Heart left ventricle (tissue), 16 donors: ENCODE results near the gene DNMT3A. TPM values are rescaled to one million over a fixed set of nuclear protein-coding genes. Genes with fewer than 3 reads are reported as not detected.

Experiments
- ATAC-seq, 4 donors: fragments of 200-7000 bp; cut with Tn5 transposase; one replicate each; pipeline ENCODE4 v1.9.1; 2020 to 2022; ENCODE audit warnings: moderate library complexity in 4 of 4, mild to moderate bottlenecking in 3 of 4, moderate number of reproducible peaks in 1 of 4
- DNase-seq, 5 donors: peaks; one replicate each; pipeline ENCODE4 v3.0.0-alpha.2; 2020
- H3K27ac ChIP-seq, 12 donors: fragments of 200-600 bp; sonication (generic) in 4 of 12; one replicate each; pipeline versions ENCODE4 v1.5.0 to v1.8.0; 2016 to 2022; ENCODE audit warnings: mild to moderate bottlenecking in 2 of 12
- H3K27me3 ChIP-seq, 9 donors: fragments of 200-600 bp; sonication (generic) in 2 of 9; one replicate each; pipeline versions ENCODE4 v1.5.1 to v1.8.0; 2016 to 2022; ENCODE audit warnings: mild to moderate bottlenecking in 3 of 9
- H3K36me3 ChIP-seq, 9 donors: fragments of 200-600 bp; sonication (generic) in 2 of 9; one replicate each; pipeline versions ENCODE4 v1.5.0 to v1.8.0; 2018 to 2022; ENCODE audit warnings: mild to moderate bottlenecking in 2 of 9
- H3K4me1 ChIP-seq, 12 donors: fragments of 200-600 bp; sonication (generic) in 4 of 12; one replicate each; pipeline versions ENCODE4 v1.5.0 to v1.8.0; 2016 to 2022; ENCODE audit warnings: mild to moderate bottlenecking in 3 of 12
- H3K4me3 ChIP-seq, 12 donors: fragments of 200-600 bp; sonication (generic) in 4 of 12; one replicate each; pipeline versions ENCODE4 v1.5.0 to v1.8.0; 2017 to 2022; ENCODE audit warnings: mild to moderate bottlenecking in 9 of 12, moderate library complexity in 4 of 12
- H3K9me3 ChIP-seq, 12 donors: fragments of 200-600 bp; sonication (generic) in 4 of 12; one replicate each; pipeline versions ENCODE4 v1.5.0 to v1.8.0; 2016 to 2022; ENCODE audit warnings: mild to moderate bottlenecking in 1 of 12
- POLR2A ChIP-seq, 2 donors: fragments of 450-650 bp; IDR thresholded peaks; one replicate each; pipeline ENCODE4 v1.6.1; 2017; ENCODE audit warnings: antibody characterized with exemption in 2 of 2, mild to moderate bottlenecking in 2 of 2, moderate library complexity in 2 of 2
- WGBS, 4 donors: extraction: QIAGEN DNeasy Blood & Tissue Kit in 2 of 4; methylation state at CpG; one replicate each; pipeline versions ENCODE4 v1.1.5 to v1.1.7; 2013 to 2018; 5-methylcytosine and 5-hydroxymethylcytosine counted together
- intact Hi-C, 10 donors: fragments of 100-400 bp; cut with DNase I; formaldehyde crosslinking; loops; one replicate each; pipeline versions ENCODE4 v1.11.1 to v1.14.2; 2022
- polyA plus RNA-seq, 2 donors: library from polyadenylated mRNA; stranded (reverse); fragments of 200-250 nt; gene quantifications; one replicate each; pipeline ENCODE4 v1.2.3, GENCODE V29; 2013
- total RNA-seq, 9 donors: library from RNA; depleted of rRNA in 2 of 9; stranded (reverse); fragments of >200 nt in 2 of 9; fragmentation: NEBNext Ultra II Directional in 3 of 9; extraction: Animal tissue kit (Norgen Biotek cat#: 25700) in 3 of 9; gene quantifications; one replicate each; pipeline versions ENCODE4 v1.1.0 to v1.2.4, GENCODE V29; 2016 to 2023
- TF ChIP-seq, protein P1 (sequence below), 12 donors: fragments of 200-600 bp; sonication (generic) in 4 of 12; IDR thresholded peaks; one replicate each; pipeline versions ENCODE4 v1.5.0 to v1.8.0; 2018 to 2022; ENCODE audit warnings: antibody characterized with exemption in 12 of 12, mild to moderate bottlenecking in 5 of 12
- donor health status: ischemic (EF 13 %, LVEDD 7.1; RV severe dilation, severe dysfunction).
- donor health status: healthy with polysubstance abuse.
- donor health status: DM: no; HTN: yes; CAD: no.
- donor health status: DM: no; HTN: no; CAD: no.
- donor health status: ischemic (EF 25% LVEDD 6.9; RV normal size, moderate dysfunction).
- donor health status: ischemic (EF 25% LVEDD 5.7; RV mildly dilated, moderate dysfunction).
- donor health status: healthy.
- donor health status: DM: yes; HTN: yes; CAD: no.
- donor health status: ischemic (EF 35%, LVEDD 5.7; RV mildly dilated, moderate dysfunction).
- donor health status: nonischemic (EF 11% LVEDD 7.7; RV severe dilation, severe dysfunction).
- donor health status: DM: yes; HTN: yes; CAD: no.
- donor health status: PGD.
- donor health status: ischemic (EF 29% LVEDD 5.4; RV normal size, mild dysfunction).
- donor health status: nonischemic (EF 23%, LVEDD 6.1; RV moderate dilation, normal function).

Gene DNMT3A
- total and polyA plus RNA-seq, 11 donors: 3.5 to 26.0 (median 16.0) TPM

DNA sequence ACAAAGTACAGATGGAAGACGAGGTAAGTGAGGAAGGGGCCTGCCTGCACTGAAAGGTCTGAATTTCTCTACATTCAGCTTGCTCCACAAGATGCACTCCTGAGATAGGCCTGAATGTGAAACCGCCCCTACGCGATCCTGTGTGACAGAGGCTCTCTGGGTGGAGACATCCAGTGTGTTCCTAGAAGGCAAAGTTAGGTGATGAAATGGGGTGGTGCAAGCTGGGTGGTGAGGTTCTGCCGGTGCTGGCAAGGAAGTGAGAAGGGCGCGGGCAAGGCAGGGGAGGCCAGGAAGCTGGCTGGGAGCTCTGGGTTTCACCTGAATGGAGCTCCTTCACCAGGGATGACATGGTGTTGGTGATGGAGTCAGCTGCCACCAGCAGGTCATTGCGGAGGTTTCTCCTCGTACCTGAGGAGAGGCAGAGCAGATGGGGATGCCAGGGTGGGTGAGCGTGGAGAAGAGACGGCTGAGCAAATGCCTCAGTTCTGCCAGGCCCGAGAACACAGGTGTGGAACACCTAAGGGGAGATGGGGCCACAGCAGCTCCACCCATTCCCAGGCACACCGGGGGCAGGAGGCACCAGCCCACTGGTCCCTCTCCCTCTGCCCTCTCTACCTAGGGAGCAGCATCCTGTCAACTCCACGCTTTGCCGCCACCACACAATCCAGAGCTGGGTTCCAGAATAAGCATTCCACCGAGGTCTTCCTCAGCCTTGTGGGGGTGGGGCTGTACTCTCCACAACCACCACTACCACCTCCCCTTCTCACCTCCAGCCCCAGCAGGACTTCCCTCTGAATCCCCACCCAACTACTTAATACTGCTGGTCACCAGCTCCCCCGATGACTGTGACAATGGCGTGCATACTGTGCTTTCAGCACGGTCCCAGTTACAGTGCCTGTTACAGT, 45.5 kb upstream of the DNMT3A start:
- WGBS, 4 donors: 91 to 93% (median 91%) methylated on average over 19 of the region's 19 CpGs
- no peak for DNase-seq
- H3K27ac ChIP-seq: no peak overlapping the region
- H3K4me3 ChIP-seq: no peak overlapping the region
- ATAC-seq: no peak
- peaks cover 0 to 7% (median 0%) of the 10 kb centered on the region in 9 donors for H3K36me3 ChIP-seq
- H3K4me1 ChIP-seq: no peaks in the 10 kb centered on the region
- H3K27me3 ChIP-seq: no peaks in the 10 kb centered on the region
- TF ChIP-seq POLR2A (IDR thresholded peaks at IDR 0.05): no peak
- TF ChIP-seq, protein P1, sequence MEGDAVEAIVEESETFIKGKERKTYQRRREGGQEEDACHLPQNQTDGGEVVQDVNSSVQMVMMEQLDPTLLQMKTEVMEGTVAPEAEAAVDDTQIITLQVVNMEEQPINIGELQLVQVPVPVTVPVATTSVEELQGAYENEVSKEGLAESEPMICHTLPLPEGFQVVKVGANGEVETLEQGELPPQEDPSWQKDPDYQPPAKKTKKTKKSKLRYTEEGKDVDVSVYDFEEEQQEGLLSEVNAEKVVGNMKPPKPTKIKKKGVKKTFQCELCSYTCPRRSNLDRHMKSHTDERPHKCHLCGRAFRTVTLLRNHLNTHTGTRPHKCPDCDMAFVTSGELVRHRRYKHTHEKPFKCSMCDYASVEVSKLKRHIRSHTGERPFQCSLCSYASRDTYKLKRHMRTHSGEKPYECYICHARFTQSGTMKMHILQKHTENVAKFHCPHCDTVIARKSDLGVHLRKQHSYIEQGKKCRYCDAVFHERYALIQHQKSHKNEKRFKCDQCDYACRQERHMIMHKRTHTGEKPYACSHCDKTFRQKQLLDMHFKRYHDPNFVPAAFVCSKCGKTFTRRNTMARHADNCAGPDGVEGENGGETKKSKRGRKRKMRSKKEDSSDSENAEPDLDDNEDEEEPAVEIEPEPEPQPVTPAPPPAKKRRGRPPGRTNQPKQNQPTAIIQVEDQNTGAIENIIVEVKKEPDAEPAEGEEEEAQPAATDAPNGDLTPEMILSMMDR (IDR thresholded peaks at IDR 0.05): no peak
- intact Hi-C loops: no loop called here
- H3K9me3 ChIP-seq: no peaks in the 10 kb centered on the region

- Histone ChIP-seq H3K36me3 (peaks cover 0 to 7% (median 0%) of the 10 kb centered on the region in 9 donors), H3K27me3 (no peaks in the 10 kb centered on the region), H3K9me3 (no peaks in the 10 kb centered on the region), H3K27ac (no peak overlapping the region), H3K4me3 (no peak overlapping the region), H3K4me1 (peaks cover 0 to 12% (median 0%) of the 10 kb centered on the region in 12 donors)
- TF ChIP-seq, protein P1 (IDR thresholded peaks at IDR 0.05): no peak
- no peak for TF ChIP-seq POLR2A (IDR thresholded peaks at IDR 0.05)
- intact Hi-C loops: no loop called here
- DNase-seq: no peak
- WGBS, 4 donors: 94 to 98% (median 96%) methylated on average over 8 of the region's 8 CpGs
- no peak for ATAC-seq
Observed at GRCh38 chr2:25385910-25386309, 44.2 kb upstream of the DNMT3A start.

DNA sequence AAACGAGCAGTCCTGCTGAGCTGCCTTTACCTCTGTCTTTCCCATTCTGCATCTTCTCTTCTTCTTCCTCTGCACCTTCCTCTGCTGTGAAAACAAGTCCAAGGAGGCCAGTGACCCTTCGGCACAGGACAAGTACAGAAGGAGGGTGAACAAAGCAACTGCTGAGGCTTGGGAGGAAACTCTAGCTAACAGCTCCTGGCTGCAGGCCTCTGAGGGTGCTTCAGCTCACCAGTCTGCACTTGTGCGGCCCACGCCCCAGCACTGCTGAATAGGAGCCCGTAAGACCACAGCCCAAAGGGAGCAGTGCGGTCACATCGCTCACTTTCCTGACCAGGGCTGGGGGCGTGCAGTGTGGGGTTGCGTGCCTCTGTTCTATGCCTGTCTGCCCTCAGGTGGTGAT, 42.1 kb upstream of the DNMT3A start:
- no peak overlapping the region for H3K4me3 ChIP-seq
- intact Hi-C loops: no loop called here
- peaks cover 0 to 18% (median 0%) of the 10 kb centered on the region in 12 donors for H3K4me1 ChIP-seq
- H3K27ac ChIP-seq: no peak overlapping the region
- H3K36me3 ChIP-seq: peaks cover 0 to 7% (median 0%) of the 10 kb centered on the region in 9 donors
- H3K9me3 ChIP-seq: no peaks in the 10 kb centered on the region
- ATAC-seq (no peak), DNase-seq (peak in 1 of 5 donors; percentile 51)
- H3K27me3 ChIP-seq: no peaks in the 10 kb centered on the region
- WGBS, 4 donors: 96 to 98% (median 98%) methylated on average over 8 to 9 of the region's 9 CpGs
- TF ChIP-seq, protein P1 (IDR thresholded peaks at IDR 0.05): no peak
- TF ChIP-seq POLR2A (IDR thresholded peaks at IDR 0.05): no peak

DNA sequence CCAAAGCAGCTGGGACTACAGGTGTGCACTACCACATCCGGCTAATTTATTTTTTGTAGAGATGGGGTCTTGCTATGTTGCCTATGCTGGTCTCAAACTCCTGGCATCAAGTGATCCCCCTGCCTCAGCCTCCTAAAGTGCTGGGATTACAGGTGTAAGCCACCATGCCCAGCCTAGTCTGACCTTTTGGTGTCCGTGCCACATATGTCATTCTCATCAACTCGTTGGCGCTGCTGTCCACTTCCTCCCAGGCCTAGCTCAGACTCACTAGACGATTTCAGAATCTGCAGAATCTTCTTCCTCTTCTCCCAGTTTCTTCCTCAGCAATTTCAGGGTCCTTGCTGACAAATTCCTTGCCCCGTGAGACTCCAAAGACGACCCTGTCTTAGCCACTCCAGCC, 39.8 kb upstream of the DNMT3A start:
- Histone ChIP-seq H3K9me3 (no peaks in the 10 kb centered on the region), H3K4me3 (no peak overlapping the region), H3K27me3 (no peaks in the 10 kb centered on the region), H3K27ac (no peak overlapping the region), H3K4me1 (peaks cover 0 to 41% (median 9%) of the 10 kb centered on the region in 12 donors), H3K36me3 (no peaks in the 10 kb centered on the region)
- TF ChIP-seq, protein P1 (IDR thresholded peaks at IDR 0.05): no peak
- no peak for TF ChIP-seq POLR2A (IDR thresholded peaks at IDR 0.05)
- no peak for ATAC-seq
- DNase-seq: no peak
- intact Hi-C loops: no loop called here
- WGBS, 4 donors: 67 to 72% (median 71%) methylated on average over 7 of the region's 7 CpGs
